Measurements from ENCODE around the gene PGAP1.

The PGAP1 gene

DNA sequence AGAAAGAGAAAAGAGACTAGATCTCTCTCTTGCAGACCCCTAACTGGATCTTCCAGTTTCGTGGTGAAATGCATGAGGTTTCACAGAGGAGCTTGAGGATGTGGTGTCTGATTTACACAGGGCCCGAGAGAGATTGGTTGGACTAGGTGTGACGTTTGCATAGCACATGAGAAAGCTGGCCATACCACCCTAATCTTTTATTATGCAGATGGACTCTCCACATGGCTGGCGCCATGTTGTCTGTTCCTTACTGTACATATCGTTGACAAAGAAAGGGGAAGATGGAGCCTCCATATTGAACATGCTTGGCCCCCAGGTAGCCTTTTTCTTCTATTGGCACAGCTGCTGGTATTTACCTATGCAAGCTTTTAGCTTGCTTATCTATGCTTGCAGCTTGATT, 27.5 kb upstream of the PGAP1 start:
- ChIA-PET CTCF (interaction anchor here (2.0 kb wide), 1 partner anchor 11 kb away, joined by 5 read pairs; no protein-coding TSS in a partner anchor), POLR2A (no interaction called here)
- no peak for DNase-seq (ENCODE audit: extremely low spot score)
- TF ChIP-seq, protein P1, sequence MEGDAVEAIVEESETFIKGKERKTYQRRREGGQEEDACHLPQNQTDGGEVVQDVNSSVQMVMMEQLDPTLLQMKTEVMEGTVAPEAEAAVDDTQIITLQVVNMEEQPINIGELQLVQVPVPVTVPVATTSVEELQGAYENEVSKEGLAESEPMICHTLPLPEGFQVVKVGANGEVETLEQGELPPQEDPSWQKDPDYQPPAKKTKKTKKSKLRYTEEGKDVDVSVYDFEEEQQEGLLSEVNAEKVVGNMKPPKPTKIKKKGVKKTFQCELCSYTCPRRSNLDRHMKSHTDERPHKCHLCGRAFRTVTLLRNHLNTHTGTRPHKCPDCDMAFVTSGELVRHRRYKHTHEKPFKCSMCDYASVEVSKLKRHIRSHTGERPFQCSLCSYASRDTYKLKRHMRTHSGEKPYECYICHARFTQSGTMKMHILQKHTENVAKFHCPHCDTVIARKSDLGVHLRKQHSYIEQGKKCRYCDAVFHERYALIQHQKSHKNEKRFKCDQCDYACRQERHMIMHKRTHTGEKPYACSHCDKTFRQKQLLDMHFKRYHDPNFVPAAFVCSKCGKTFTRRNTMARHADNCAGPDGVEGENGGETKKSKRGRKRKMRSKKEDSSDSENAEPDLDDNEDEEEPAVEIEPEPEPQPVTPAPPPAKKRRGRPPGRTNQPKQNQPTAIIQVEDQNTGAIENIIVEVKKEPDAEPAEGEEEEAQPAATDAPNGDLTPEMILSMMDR (IDR thresholded peaks at IDR 0.05; ENCODE audit: control extremely low read depth, extremely low read depth, low read depth, missing control alignments), result no peak

DNA sequence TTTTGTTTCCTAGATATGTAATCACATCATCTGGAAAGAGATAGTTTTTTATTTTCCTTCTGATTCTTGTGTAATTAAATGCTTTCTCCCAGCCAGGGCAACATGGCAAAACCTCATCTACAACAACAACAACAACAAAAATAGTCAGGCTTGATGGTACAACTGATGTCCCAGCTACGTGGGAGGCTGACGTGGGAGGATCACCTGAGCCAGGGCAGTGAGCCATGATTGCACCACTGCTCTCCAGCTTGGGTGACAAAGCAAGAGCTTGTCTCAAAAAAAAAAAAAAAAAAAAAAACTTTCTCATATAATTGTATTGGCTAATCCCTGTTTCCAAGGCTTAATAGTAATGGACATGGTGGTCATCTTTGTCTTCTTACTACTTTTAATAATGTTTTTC, 26.4 kb upstream of the PGAP1 start:
- CTCF ChIA-PET, result interaction anchor here (2.0 kb wide), 1 partner anchor 10 kb away, joined by 5 read pairs; no protein-coding TSS in a partner anchor
- TF ChIP-seq, protein P1 (IDR thresholded peaks at IDR 0.05; ENCODE audit: control extremely low read depth, extremely low read depth, low read depth, missing control alignments), result no peak
- POLR2A ChIA-PET, result interaction anchor here (0.6 kb wide), 1 partner anchor 500 kb away, joined by 5 read pairs; no protein-coding TSS in a partner anchor
- DNase-seq (ENCODE audit: extremely low spot score), result no peak

DNA sequence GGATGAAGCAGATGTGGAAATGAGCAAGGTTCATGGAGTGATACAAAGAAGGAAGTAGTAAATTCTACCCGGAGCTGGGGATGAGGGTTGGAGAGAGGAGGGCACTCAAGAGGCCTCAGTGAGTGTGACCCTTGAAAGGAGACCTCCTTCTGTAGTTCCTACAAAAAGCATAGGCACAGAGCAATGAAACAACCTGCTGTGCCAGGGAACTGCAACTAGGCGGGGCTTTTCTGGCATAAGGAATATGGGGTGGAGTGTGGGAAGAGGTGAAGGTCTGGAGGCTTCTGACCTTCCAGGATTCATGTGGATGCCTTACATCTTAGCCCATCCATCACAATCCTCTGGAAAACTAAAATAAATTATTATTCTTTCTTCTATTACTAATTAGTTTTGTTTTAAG, 25.5 kb upstream of the PGAP1 start:
- POLR2A ChIA-PET, result no interaction called here
- TF ChIP-seq, protein P1 (IDR thresholded peaks at IDR 0.05; ENCODE audit: control extremely low read depth, extremely low read depth, low read depth, missing control alignments), result no peak
- DNase-seq (ENCODE audit: extremely low spot score), result no peak
- CTCF ChIA-PET, result no interaction called here

DNA sequence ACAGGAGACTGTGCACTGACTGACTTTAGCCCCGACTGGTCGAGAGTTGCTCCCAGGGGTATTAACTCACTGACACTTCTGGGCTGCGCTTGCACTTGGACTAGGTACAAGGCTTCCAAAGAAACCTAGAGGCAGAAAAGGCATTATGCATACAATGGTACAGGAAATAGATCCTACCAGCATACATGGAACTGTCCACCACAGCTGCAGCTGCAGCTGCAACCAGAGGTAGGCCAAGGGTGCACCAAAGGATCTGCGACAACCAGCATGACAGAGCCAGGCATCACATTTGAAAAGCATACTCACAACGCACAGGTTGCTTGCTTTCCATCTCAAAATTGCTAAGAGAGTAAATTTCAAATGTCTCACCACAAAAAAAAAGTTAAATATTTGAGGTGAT, 22.6 kb upstream of the PGAP1 start:
- DNase-seq (ENCODE audit: extremely low spot score), result no peak
- TF ChIP-seq, protein P1 (IDR thresholded peaks at IDR 0.05; ENCODE audit: control extremely low read depth, extremely low read depth, low read depth, missing control alignments), result no peak
- POLR2A ChIA-PET, result no interaction called here
- CTCF ChIA-PET, result no interaction called here

DNA sequence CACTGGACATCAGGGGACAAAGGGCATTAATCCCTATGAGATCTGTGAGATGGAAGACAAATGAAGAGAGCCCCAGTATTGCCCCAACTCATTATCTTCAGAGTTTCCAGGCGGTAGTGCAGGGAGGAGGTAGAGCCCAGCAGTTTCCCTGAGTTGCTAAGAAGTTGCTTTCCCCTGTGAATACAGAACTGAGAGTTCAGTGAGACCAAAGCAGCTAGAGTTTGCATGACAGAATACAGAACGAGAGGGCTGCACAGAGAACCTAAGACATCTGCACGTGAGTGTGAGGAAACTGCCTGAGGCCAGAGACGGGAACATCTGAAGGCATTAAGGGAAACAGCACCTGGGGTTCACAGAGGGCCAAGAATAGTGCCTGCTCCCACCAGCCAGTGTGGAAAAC, 18.1 kb upstream of the PGAP1 start:
- ChIA-PET CTCF (interaction anchor here (1.3 to 1.5 kb wide), 2 partner anchors 11 to 14 kb away, joined by 3 to 5 read pairs; no protein-coding TSS in a partner anchor), POLR2A (no interaction called here)
- peak; percentile 45 for DNase-seq (ENCODE audit: extremely low spot score)
- TF ChIP-seq, protein P1 (IDR thresholded peaks at IDR 0.05; ENCODE audit: control extremely low read depth, extremely low read depth, low read depth, missing control alignments), result no peak

DNA sequence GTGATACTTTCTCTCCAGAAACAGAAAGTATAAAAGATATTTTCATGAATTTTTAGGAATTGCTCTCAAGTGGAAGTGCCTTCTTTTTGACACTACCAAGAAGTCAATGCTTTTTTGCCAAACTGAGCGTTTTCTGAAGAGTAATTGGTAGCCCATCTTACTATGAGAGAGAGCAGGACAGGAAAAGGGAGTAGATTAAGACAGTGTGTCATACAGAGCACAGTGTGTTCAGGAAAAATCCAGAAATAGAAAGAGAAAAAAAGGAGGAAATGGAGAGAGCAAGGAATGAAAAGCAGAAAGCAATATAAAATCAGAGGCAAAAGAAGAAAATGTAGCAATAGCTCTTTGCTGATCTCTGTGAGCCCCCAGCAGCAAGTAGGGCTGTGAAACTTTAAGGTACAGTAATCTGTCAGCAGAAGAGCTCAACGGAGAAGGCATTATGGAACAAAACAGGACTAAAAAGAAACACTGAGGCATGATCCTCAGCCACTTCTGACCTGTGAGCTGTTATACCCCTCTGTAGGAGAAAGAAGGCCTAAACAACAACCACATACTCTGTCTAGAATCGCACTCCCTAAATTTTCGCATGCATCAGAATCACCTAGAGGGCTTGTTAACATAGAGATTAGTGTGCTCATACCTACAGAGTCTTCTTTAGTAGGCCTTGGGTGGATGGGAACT, 15.0 kb upstream of the PGAP1 start:
- ChIA-PET POLR2A (no interaction called here), CTCF (interaction anchor here (0.7 to 1.9 kb wide), 2 partner anchors 11 to 21 kb away, joined by 3 to 10 read pairs; no protein-coding TSS in a partner anchor)
- no peak for DNase-seq (ENCODE audit: extremely low spot score)
- TF ChIP-seq, protein P1 (IDR thresholded peaks at IDR 0.05; ENCODE audit: control extremely low read depth, extremely low read depth, low read depth, missing control alignments), result no peak

Data from GM10248 (cell line).